TTC549 (cell line): ENCODE measurements around the gene MALRD1.

Source experiments
- FAIRE-seq: peaks from 2 replicates; lab custom pipeline; 2012; peaks lifted over from hg19 to GRCh38; lab: Jason Lieb, UNC

Gene MALRD1

GRCh38 chr10:19231034-19231433 is 182.4 kb downstream of the MALRD1 start:
- no peak for FAIRE-seq

- no peak for FAIRE-seq
These were observed 197.5 kb downstream of the MALRD1 start for GRCh38 chr10:19245889-19246752.

GRCh38 chr10:19247843-19248242 is 199.2 kb downstream of the MALRD1 start:
- no peak for FAIRE-seq

GRCh38 chr10:19250546-19250945 is 201.9 kb downstream of the MALRD1 start:
- FAIRE-seq: no peak

- no peak for FAIRE-seq
These were observed 203.9 kb downstream of the MALRD1 start for GRCh38 chr10:19252531-19252930.

- no peak for FAIRE-seq
These were observed 207.7 kb downstream of the MALRD1 start for GRCh38 chr10:19256331-19256730.

GRCh38 chr10:19263262-19263661 is 214.7 kb downstream of the MALRD1 start:
- no peak for FAIRE-seq

GRCh38 chr10:19283285-19283684 is 234.7 kb downstream of the MALRD1 start:
- no peak for FAIRE-seq

GRCh38 chr10:19283786-19284185 is 235.2 kb downstream of the MALRD1 start:
- no peak for FAIRE-seq

- no peak for FAIRE-seq
These were observed 242.2 kb downstream of the MALRD1 start for GRCh38 chr10:19290770-19291169.

- FAIRE-seq: no peak
These were observed 245.6 kb downstream of the MALRD1 start for GRCh38 chr10:19294233-19294632.

GRCh38 chr10:19299645-19300044 is 251.0 kb downstream of the MALRD1 start:
- FAIRE-seq: no peak

GRCh38 chr10:19302117-19302516 is 253.5 kb downstream of the MALRD1 start:
- FAIRE-seq: no peak

GRCh38 chr10:19310066-19310465 is 261.5 kb downstream of the MALRD1 start:
- no peak for FAIRE-seq

- FAIRE-seq: no peak
These were observed 267.7 kb downstream of the MALRD1 start for GRCh38 chr10:19316204-19316870.

- no peak for FAIRE-seq
These were observed 269.4 kb downstream of the MALRD1 start for GRCh38 chr10:19317952-19318351.

GRCh38 chr10:19325581-19325980 is 277.0 kb downstream of the MALRD1 start:
- no peak for FAIRE-seq

- no peak for FAIRE-seq
These were observed 280.0 kb downstream of the MALRD1 start for GRCh38 chr10:19328582-19328981.

- FAIRE-seq: no peak
These were observed 280.9 kb downstream of the MALRD1 start for GRCh38 chr10:19329475-19329874.

- FAIRE-seq: no peak
These were observed 283.7 kb downstream of the MALRD1 start for GRCh38 chr10:19332304-19332703.

- FAIRE-seq: no peak
These were observed 285.0 kb downstream of the MALRD1 start for GRCh38 chr10:19333631-19334030.

GRCh38 chr10:19347621-19348020 is 299.0 kb downstream of the MALRD1 start:
- no peak for FAIRE-seq

- FAIRE-seq: no peak
These were observed 318.6 kb downstream of the MALRD1 start for GRCh38 chr10:19367176-19367575.

- FAIRE-seq: no peak
These were observed 325.4 kb downstream of the MALRD1 start for GRCh38 chr10:19373988-19374387.
